ENCODE data around the gene UPF1. TPM values are rescaled to one million over a fixed set of nuclear protein-coding genes. Genes with fewer than 3 reads are reported as not detected.

UPF1 gene
- total RNA-seq, 1 donor from 2014 or later, result 46.5 TPM

DNA sequence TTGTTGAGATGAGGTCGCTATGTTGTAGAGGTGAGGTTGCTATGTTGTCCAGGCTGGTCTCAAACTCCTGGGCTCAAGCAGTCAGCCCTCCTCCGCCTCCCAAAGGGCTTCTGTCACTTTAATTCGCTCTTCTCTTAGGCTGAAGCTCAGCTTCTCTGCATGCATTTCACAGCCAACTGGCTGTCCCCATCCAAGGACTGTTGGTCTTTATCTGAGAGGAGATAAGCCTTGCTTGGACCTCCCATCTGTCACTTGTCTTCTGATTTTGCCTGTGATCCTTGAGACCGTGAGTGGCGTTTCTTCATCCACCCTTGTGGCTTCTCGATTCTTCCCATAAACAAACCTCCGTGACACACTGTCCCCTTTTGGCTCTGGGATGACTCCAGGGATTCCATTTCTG, 39.8 kb downstream of the UPF1 start:
- TF ChIP-seq, protein P1, sequence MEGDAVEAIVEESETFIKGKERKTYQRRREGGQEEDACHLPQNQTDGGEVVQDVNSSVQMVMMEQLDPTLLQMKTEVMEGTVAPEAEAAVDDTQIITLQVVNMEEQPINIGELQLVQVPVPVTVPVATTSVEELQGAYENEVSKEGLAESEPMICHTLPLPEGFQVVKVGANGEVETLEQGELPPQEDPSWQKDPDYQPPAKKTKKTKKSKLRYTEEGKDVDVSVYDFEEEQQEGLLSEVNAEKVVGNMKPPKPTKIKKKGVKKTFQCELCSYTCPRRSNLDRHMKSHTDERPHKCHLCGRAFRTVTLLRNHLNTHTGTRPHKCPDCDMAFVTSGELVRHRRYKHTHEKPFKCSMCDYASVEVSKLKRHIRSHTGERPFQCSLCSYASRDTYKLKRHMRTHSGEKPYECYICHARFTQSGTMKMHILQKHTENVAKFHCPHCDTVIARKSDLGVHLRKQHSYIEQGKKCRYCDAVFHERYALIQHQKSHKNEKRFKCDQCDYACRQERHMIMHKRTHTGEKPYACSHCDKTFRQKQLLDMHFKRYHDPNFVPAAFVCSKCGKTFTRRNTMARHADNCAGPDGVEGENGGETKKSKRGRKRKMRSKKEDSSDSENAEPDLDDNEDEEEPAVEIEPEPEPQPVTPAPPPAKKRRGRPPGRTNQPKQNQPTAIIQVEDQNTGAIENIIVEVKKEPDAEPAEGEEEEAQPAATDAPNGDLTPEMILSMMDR (conservative IDR thresholded peaks at IDR 0.05; ENCODE audit: low read depth, low read length), result no peak
- no peak for DNase-seq (ENCODE audit: low read depth)
- no peak overlapping the region for H3K4me3 ChIP-seq (ENCODE audit: low read depth, low read length)

DNA sequence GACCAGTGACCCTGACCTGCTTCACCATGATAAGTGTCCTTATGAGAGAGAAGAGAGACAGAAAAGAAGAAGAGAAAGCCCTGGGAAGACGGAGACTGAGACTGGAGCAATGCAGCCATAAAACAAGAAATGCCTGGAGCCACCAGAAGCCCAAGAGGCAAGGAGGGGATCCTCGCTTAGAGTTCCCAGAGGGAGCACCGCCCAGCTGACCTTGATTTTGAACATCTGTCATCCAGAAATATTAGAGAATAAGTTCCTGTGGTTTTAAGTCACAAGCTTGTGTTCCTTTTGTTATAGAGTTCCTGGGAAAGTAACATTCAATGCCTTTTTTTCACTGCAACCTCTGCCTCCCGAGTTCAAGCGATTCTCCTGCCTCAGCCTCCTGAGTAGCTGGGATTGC, 44.0 kb downstream of the UPF1 start:
- DNase-seq (ENCODE audit: low read depth), result no peak
- TF ChIP-seq, protein P1 (conservative IDR thresholded peaks at IDR 0.05; ENCODE audit: low read depth, low read length), result no peak
- no peak overlapping the region for H3K4me3 ChIP-seq (ENCODE audit: low read depth, low read length)

DNA sequence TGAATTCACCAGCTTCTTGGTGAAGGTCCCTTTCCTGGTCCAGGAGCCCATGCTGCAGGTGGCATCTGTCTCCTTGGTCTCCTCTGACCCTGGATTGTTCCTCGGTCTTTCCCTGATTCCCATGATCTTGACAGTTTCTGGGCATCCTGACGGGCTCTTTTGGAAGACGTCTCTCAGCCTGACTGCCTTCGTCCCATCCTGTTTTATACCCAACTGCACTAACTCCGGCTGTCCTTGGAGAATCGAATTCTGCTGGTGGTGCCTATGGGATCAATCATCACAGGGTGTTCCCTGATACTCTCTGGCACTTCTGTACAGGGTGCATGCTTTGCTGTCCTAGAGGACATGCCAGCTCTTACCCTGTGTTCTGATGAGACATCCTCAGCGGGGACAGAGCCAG, 45.1 kb downstream of the UPF1 start:
- H3K4me3 ChIP-seq (ENCODE audit: low read depth, low read length), result no peak overlapping the region
- no peak for DNase-seq (ENCODE audit: low read depth)
- TF ChIP-seq, protein P1 (conservative IDR thresholded peaks at IDR 0.05; ENCODE audit: low read depth, low read length), result no peak

DNA sequence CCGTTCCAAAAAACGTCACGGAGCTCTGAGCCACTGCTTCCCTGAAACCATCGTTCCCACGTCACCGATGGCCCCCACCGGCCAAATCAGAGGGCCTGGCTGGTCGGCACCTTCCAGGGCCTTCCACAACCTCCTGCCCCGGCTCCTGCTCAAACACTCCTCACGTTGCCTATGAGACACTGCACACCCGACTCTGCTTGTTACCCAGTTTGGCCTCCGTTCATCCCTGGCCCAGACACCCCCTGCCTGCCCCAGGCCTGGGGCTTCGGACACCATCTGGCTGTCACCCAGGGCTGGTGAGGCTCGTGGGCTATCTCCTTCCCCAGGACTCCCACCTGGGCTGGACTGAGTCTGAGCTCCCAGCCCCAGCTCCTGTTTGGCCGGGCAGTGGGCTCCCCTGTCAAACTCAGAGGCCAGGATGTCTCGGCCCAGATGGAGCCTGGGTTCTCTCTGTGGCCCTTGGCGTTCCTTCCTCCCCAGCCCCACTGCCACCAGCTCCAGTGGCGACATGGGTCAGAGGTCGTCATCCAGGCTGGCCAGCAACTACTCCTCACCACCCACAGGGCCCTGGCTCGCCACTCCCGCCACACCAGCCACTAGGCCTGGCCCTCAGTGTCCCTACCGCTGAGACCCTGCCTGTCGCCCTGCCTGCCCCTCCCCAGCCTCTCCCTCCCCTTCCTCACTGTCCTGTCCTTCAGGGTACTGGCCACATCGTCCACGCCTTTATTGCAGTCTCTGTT, 46.5 kb downstream of the UPF1 start:
- TF ChIP-seq, protein P1 (conservative IDR thresholded peaks at IDR 0.05; ENCODE audit: low read depth, low read length), result no peak
- DNase-seq (ENCODE audit: low read depth), result no peak

DNA sequence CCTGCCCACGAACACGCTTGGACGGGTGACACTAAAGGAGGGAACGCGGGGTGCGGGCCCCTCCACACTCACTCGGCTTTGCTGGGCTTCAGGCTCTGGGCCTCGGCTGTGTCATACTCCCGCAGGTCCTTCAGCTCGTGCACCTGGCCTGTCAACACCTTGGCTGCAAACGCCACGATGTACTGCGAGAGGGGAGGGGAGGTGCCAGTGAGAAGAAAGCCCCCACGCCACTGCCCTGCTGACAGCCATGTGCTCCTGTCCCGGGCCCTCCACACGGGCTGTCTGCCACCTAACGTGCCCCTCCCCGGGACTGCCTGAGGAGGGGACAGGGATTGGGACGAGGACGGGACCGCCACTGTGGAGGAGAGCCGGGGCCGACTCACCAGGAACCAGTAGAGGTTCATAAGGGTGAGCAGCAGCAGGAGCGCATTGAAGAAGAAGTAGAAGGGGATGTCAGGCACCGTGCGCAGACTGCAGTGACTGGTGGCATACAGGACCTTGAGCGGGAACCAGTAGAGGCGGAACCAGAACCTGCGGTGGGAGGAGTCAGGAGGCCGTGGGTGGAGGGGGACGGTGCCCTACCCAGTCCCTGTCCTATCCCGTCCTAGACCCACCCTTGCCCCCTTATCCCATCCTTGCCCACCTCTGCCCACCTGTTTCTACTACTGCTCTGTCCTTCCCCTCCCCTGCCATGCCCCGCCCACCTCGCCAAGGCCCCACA, 47.3 kb downstream of the UPF1 start:
- DNase-seq (ENCODE audit: low read depth), result no peak
- TF ChIP-seq, protein P1 (conservative IDR thresholded peaks at IDR 0.05; ENCODE audit: low read depth, low read length), result no peak
- no peak overlapping the region for H3K4me3 ChIP-seq (ENCODE audit: low read depth, low read length)

More for the DNA sequence above, 46.5 kb downstream of the UPF1 start:
- H3K4me3 ChIP-seq (ENCODE audit: low read depth, low read length), result no peak overlapping the region

DNA sequence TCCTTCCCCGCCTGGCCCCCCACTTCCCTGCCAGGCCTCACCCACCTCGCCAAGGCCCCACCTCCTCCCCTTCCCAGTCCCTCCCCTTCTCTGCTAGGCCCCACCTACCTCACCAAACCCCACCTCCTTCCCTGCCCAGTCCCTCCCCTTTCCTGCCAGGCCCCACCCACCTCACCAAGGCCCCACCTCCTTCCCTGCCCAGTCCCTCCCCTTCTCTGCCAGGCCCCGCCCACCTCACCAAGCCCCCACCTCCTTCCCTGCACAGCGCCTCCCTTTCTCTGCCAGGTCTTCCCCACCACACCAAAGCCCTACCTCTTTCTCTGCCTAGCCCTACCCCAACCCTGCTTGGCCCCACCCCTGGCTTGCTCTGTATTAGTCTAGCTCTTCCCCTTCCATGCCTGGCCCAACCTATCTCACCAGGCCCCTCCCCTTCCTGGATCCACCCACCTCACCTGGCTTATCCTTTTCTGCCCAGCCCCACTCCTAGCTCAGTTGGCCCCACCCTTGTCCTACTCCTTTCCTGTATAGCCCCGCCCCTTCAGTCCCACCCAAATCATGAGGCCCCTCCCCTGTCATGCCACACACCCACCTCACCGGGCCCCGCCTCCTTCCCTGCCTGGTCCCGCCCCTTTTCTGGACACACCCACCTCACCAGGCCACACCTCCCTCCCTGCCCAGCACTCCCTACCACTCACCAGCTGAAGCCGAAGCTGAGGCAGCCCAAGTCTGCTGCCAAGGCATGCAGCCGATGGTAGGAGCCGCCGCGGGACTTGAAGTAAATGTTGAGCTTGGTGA, 48.0 kb downstream of the UPF1 start:
- no peak for DNase-seq (ENCODE audit: low read depth)
- TF ChIP-seq, protein P1 (conservative IDR thresholded peaks at IDR 0.05; ENCODE audit: low read depth, low read length), result no peak
- no peak overlapping the region for H3K4me3 ChIP-seq (ENCODE audit: low read depth, low read length)
